WTC11 (cell line): ENCODE results near the gene ZNF598. TPM values are rescaled to one million over a fixed set of nuclear protein-coding genes. Genes with fewer than 3 reads are reported as not detected.

Experiments used
- ATAC-seq: fragments of 200-7000 bp; cut with Tn5 transposase; 2 replicates; pipeline ENCODE4 v1.10.0; 2021; ENCODE audit warnings: mild to moderate bottlenecking, moderate library complexity
- CTCF ChIA-PET: fragments of 300-600 bp; sonication (Branson Sonifier 250); formaldehyde crosslinking; loops from one replicate; lab custom pipeline; 2021; ENCODE audit warnings: antibody characterized with exemption; lab: Charles Lee
- POLR2A ChIA-PET: fragments of 350-600 bp; sonication (Branson Sonifier 250); formaldehyde crosslinking; loops from one replicate; lab custom pipeline; 2021; ENCODE audit warnings: antibody characterized with exemption; lab: Charles Lee
- DNase-seq: peaks from one replicate; pipeline ENCODE4 v3.0.0; 2021; ENCODE audit warnings: low spot score
- H3K27ac Mint-ChIP-seq: 2 replicates; pipeline ENCODE4 v1.8.0; 2021; ENCODE audit warnings: mixed read lengths
- H3K27me3 Mint-ChIP-seq: 2 replicates; pipeline ENCODE4 v1.8.0; 2021; ENCODE audit warnings: low read depth, mild to moderate bottlenecking, moderate library complexity, mixed read lengths
- H3K36me3 Mint-ChIP-seq: 2 replicates; pipeline ENCODE4 v1.8.0; 2021; ENCODE audit warnings: mixed read lengths
- H3K4me1 Mint-ChIP-seq: 2 replicates; pipeline ENCODE4 v1.8.0; 2022; ENCODE audit warnings: mixed read lengths
- H3K4me3 Mint-ChIP-seq: 2 replicates; pipeline ENCODE4 v1.8.0; 2021; ENCODE audit warnings: mild to moderate bottlenecking, moderate library complexity, mixed read lengths
- H3K9me3 Mint-ChIP-seq: 2 replicates; pipeline ENCODE4 v1.8.0; 2021; ENCODE audit warnings: mixed read lengths
- CREM ChIP-seq: sonication (generic); formaldehyde crosslinking; IDR thresholded peaks from 2 replicates; pipeline ENCODE4 v1.8.1; 2022; ENCODE audit warnings: mild to moderate bottlenecking, missing genetic modification reagents, moderate library complexity
- E2F1 ChIP-seq: sonication (generic); formaldehyde crosslinking; IDR thresholded peaks from 2 replicates; pipeline ENCODE4 v1.8.0; 2022; ENCODE audit warnings: mild to moderate bottlenecking, missing genetic modification reagents
- E2F4 ChIP-seq: sonication (generic); formaldehyde crosslinking; IDR thresholded peaks from 2 replicates; pipeline ENCODE4 v1.8.1; 2022; ENCODE audit warnings: low read depth, mild to moderate bottlenecking, moderate library complexity, missing genetic modification reagents, borderline replicate concordance
- FOXP1 ChIP-seq: sonication (generic); formaldehyde crosslinking; IDR thresholded peaks from 2 replicates; pipeline ENCODE4 v1.8.0; 2022; ENCODE audit warnings: missing genetic modification reagents, mild to moderate bottlenecking, moderate library complexity, borderline replicate concordance
- GTF2I ChIP-seq: fragments of 250-450 bp; sonication (Bioruptor Pico); conservative IDR thresholded peaks from 2 replicates; pipeline ENCODE4 v1.4.0; 2021; ENCODE audit warnings: mild to moderate bottlenecking
- IRF1 ChIP-seq: sonication (generic); formaldehyde crosslinking; IDR thresholded peaks from 2 replicates; pipeline ENCODE4 v1.8.0; 2023; ENCODE audit warnings: missing genetic modification reagents
- TEAD4 ChIP-seq: sonication (generic); formaldehyde crosslinking; IDR thresholded peaks from 2 replicates; pipeline ENCODE4 v1.8.0; 2022; ENCODE audit warnings: mild to moderate bottlenecking, missing genetic modification reagents
- TP53 ChIP-seq: sonication (generic); formaldehyde crosslinking; IDR thresholded peaks from 2 replicates; pipeline ENCODE4 v1.8.1; 2023; ENCODE audit warnings: mild to moderate bottlenecking, missing genetic modification reagents
- ZNF138 ChIP-seq: sonication (generic); formaldehyde crosslinking; conservative IDR thresholded peaks from 2 replicates; pipeline ENCODE4 v1.8.1; 2022; ENCODE audit warnings: mild to moderate bottlenecking, moderate library complexity, missing genetic modification reagents
- ZNF281 ChIP-seq: sonication (generic); formaldehyde crosslinking; IDR thresholded peaks from 2 replicates; pipeline ENCODE4 v1.8.0; 2023; ENCODE audit warnings: mild to moderate bottlenecking, missing genetic modification reagents
- ZNF423 ChIP-seq: fragments of 250-450 bp; sonication (Bioruptor Pico); IDR thresholded peaks from 2 replicates; pipeline ENCODE4 v2.1.2; 2022; ENCODE audit warnings: mild to moderate bottlenecking, moderate library complexity
- total RNA-seq: library from RNA; stranded (reverse); gene quantifications from 3 replicates; pipeline ENCODE4 v1.2.3, GENCODE V29; 2021
- TF ChIP-seq, protein P1 (sequence below): fragments of 250-450 bp; sonication (Bioruptor Pico); IDR thresholded peaks from 2 replicates; pipeline ENCODE4 v1.9.0; 2021; ENCODE audit warnings: mild to moderate bottlenecking, borderline replicate concordance
- TF ChIP-seq, protein P2 (sequence below): sonication (generic); formaldehyde crosslinking; IDR thresholded peaks from 2 replicates; pipeline ENCODE4 v1.8.1; 2022; ENCODE audit warnings: missing genetic modification reagents, borderline replicate concordance
- TF ChIP-seq, protein P3 (sequence below): fragments of 250-450 bp; sonication (Bioruptor Pico); conservative IDR thresholded peaks from 2 replicates; pipeline ENCODE4 v1.9.0; 2021; ENCODE audit warnings: mild to moderate bottlenecking
- TF ChIP-seq, protein P4 (sequence below): sonication (generic); formaldehyde crosslinking; IDR thresholded peaks from 2 replicates; pipeline ENCODE4 v1.8.1; 2023; ENCODE audit warnings: mild to moderate bottlenecking, missing genetic modification reagents
- TF ChIP-seq, protein P5 (sequence below): sonication (generic); formaldehyde crosslinking; IDR thresholded peaks from 2 replicates; pipeline ENCODE4 v1.8.1; 2022; ENCODE audit warnings: mild to moderate bottlenecking, missing genetic modification reagents, moderate library complexity, borderline replicate concordance
- TF ChIP-seq, protein P6 (sequence below): fragments of 250-450 bp; sonication (Bioruptor Pico); IDR thresholded peaks from 2 replicates; pipeline ENCODE4 v1.8.0; 2021; ENCODE audit warnings: mild to moderate bottlenecking

Gene ZNF598
- total RNA-seq, 1 experiment from 2014 or later: 66.4 TPM

DNA sequence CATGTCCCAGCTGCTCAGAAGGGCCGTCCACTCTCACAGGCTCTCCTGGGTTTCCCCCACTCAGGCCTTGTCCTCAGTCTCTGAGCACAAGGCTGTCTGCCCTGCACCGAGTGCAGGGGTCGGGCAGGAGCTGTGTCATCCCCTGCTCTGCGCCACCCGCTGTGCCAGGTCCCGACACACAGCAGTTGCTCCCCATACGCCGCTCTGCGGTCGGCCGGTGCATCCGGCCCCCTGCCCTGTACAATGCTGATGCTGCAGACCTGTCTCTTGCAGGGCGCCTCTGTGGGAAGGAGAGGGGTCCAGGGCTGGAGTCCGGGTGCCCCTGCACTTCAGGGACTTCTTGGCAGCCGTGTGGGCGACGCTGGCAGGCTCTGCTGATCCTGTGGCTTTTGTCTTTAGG, 44.3 kb upstream of the ZNF598 start (continued):
- TF ChIP-seq, protein P1, sequence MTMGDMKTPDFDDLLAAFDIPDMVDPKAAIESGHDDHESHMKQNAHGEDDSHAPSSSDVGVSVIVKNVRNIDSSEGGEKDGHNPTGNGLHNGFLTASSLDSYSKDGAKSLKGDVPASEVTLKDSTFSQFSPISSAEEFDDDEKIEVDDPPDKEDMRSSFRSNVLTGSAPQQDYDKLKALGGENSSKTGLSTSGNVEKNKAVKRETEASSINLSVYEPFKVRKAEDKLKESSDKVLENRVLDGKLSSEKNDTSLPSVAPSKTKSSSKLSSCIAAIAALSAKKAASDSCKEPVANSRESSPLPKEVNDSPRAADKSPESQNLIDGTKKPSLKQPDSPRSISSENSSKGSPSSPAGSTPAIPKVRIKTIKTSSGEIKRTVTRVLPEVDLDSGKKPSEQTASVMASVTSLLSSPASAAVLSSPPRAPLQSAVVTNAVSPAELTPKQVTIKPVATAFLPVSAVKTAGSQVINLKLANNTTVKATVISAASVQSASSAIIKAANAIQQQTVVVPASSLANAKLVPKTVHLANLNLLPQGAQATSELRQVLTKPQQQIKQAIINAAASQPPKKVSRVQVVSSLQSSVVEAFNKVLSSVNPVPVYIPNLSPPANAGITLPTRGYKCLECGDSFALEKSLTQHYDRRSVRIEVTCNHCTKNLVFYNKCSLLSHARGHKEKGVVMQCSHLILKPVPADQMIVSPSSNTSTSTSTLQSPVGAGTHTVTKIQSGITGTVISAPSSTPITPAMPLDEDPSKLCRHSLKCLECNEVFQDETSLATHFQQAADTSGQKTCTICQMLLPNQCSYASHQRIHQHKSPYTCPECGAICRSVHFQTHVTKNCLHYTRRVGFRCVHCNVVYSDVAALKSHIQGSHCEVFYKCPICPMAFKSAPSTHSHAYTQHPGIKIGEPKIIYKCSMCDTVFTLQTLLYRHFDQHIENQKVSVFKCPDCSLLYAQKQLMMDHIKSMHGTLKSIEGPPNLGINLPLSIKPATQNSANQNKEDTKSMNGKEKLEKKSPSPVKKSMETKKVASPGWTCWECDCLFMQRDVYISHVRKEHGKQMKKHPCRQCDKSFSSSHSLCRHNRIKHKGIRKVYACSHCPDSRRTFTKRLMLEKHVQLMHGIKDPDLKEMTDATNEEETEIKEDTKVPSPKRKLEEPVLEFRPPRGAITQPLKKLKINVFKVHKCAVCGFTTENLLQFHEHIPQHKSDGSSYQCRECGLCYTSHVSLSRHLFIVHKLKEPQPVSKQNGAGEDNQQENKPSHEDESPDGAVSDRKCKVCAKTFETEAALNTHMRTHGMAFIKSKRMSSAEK: no peak
- TF ChIP-seq, protein P2, sequence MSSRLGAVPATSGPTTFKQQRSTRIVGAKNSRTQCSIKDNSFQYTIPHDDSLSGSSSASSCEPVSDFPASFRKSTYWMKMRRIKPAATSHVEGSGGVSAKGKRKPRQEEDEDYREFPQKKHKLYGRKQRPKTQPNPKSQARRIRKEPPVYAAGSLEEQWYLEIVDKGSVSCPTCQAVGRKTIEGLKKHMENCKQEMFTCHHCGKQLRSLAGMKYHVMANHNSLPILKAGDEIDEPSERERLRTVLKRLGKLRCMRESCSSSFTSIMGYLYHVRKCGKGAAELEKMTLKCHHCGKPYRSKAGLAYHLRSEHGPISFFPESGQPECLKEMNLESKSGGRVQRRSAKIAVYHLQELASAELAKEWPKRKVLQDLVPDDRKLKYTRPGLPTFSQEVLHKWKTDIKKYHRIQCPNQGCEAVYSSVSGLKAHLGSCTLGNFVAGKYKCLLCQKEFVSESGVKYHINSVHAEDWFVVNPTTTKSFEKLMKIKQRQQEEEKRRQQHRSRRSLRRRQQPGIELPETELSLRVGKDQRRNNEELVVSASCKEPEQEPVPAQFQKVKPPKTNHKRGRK (CRISPR knock-in tag): no peak
- TF ChIP-seq ZNF281 (no peak), IRF1 (no peak), GTF2I (CRISPR knock-in tag) (no peak)
- TF ChIP-seq, protein P3, sequence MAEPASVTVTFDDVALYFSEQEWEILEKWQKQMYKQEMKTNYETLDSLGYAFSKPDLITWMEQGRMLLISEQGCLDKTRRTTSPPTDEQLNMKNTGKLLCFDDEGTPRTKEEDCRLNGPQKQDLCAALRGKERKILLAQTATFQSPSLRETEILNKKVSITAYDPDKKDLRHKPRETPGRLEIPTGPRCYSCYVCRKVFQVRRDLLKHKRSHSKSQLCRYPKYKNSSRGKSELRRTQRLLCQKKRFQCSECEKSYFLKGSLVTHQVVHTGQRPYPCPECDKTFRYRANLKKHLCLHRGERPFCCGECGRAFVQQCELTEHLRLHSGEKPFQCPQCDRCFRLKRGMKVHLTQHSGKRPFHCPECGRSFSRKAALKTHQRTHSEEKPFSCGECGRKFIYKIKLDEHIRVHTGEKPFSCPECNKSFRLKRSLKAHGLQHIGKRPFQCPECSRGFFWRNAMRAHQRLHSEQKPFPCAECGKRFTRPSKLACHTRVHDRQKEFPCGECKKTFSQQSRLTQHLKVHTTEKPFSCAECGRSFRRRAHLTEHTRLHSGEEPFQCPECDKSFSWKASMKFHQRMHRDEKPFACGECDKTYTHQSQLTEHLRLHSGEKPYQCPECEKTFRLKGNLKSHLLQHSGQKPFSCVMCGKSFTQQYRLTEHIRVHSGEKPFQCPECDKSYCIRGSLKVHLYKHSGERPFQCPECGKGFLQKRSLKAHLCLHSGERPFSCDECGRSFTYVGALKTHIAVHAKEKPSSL (CRISPR knock-in tag): no peak

DNA sequence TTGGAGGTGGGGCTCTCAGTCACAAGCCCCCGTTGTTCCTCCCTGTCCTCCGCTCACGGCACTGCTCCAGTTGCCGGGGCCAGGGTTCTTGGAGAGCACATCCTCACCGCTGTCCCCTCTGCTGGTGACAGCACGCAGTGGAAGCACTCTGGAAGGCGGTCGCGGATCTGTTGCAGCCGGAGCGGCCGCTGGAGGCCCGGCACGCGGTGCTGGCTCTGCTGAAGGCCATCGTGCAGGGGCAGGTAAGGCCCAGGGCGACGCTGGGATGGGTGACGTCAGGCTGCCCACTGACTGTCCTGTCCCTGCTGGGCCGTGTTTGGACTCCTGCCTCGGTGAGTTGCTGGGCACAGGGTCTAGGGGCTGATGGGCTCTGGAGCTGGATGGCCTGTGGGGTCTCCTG, 43.6 kb upstream of the ZNF598 start:
- POLR2A ChIA-PET: no interaction called here
- ATAC-seq (no peak), DNase-seq (no peak)
- Mint-ChIP-seq H3K9me3 (no peaks in the 10 kb centered on the region), H3K36me3 (peaks cover 3% of the 10 kb centered on the region; the same call in 1 of the 2 replicates), H3K27ac (no peak overlapping the region), H3K4me1 (peaks cover 6% of the 10 kb centered on the region; the same call in 1 of the 2 replicates), H3K4me3 (no peak overlapping the region), H3K27me3 (no peaks in the 10 kb centered on the region)
- CTCF ChIA-PET: no interaction called here
- no peak for TF ChIP-seq E2F1
- no peak for TF ChIP-seq ZNF423 (CRISPR knock-in tag)
- TF ChIP-seq CREM: no peak
- TF ChIP-seq, protein P4, sequence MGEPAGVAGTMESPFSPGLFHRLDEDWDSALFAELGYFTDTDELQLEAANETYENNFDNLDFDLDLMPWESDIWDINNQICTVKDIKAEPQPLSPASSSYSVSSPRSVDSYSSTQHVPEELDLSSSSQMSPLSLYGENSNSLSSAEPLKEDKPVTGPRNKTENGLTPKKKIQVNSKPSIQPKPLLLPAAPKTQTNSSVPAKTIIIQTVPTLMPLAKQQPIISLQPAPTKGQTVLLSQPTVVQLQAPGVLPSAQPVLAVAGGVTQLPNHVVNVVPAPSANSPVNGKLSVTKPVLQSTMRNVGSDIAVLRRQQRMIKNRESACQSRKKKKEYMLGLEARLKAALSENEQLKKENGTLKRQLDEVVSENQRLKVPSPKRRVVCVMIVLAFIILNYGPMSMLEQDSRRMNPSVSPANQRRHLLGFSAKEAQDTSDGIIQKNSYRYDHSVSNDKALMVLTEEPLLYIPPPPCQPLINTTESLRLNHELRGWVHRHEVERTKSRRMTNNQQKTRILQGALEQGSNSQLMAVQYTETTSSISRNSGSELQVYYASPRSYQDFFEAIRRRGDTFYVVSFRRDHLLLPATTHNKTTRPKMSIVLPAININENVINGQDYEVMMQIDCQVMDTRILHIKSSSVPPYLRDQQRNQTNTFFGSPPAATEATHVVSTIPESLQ (CRISPR knock-in tag): no peak
- TF ChIP-seq TP53 (CRISPR knock-in tag): no peak
- no peak for TF ChIP-seq ZNF138 (CRISPR knock-in tag)
- TF ChIP-seq TEAD4 (CRISPR knock-in tag): no peak
- no peak for TF ChIP-seq FOXP1 (CRISPR knock-in tag)
- TF ChIP-seq, protein P5, sequence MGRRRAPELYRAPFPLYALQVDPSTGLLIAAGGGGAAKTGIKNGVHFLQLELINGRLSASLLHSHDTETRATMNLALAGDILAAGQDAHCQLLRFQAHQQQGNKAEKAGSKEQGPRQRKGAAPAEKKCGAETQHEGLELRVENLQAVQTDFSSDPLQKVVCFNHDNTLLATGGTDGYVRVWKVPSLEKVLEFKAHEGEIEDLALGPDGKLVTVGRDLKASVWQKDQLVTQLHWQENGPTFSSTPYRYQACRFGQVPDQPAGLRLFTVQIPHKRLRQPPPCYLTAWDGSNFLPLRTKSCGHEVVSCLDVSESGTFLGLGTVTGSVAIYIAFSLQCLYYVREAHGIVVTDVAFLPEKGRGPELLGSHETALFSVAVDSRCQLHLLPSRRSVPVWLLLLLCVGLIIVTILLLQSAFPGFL (CRISPR knock-in tag): no peak
- TF ChIP-seq, protein P6, sequence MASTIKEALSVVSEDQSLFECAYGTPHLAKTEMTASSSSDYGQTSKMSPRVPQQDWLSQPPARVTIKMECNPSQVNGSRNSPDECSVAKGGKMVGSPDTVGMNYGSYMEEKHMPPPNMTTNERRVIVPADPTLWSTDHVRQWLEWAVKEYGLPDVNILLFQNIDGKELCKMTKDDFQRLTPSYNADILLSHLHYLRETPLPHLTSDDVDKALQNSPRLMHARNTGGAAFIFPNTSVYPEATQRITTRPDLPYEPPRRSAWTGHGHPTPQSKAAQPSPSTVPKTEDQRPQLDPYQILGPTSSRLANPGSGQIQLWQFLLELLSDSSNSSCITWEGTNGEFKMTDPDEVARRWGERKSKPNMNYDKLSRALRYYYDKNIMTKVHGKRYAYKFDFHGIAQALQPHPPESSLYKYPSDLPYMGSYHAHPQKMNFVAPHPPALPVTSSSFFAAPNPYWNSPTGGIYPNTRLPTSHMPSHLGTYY (CRISPR knock-in tag): no peak
- no peak for TF ChIP-seq E2F4 (CRISPR knock-in tag)
